HepG2 (cell line): ENCODE results near the gene CLDN5. TPM values are rescaled to one million over a fixed set of nuclear protein-coding genes. Genes with fewer than 3 reads are reported as not detected.
A peak's percentile ranks its signal among the peaks of the same experiment; 100 is the strongest.

Source experiments
- ARID3A ChIP-seq: IDR thresholded peaks from 2 replicates; pipeline ENCODE4 v1.6.1; 2012; ENCODE audit warnings: low read depth, low read length, improper control_type of control experiment
- FOXO4 ChIP-seq: sonication (generic); formaldehyde crosslinking; conservative IDR thresholded peaks from 2 replicates; pipeline ENCODE4 v1.8.1; 2023; ENCODE audit warnings: missing genetic modification reagents
- GATA4 ChIP-seq: sonication (generic); IDR thresholded peaks from 2 replicates; pipeline ENCODE4 v1.6.1; 2016; ENCODE audit warnings: antibody characterized with exemption, low read depth, borderline replicate concordance
- HHEX ChIP-seq: IDR thresholded peaks from 2 replicates; pipeline ENCODE4 v1.6.1; 2016; ENCODE audit warnings: control low read depth
- HNRNPLL ChIP-seq: fragments of 200-400 bp; formaldehyde crosslinking; IDR thresholded peaks from 2 replicates; pipeline ENCODE4 v1.6.1; 2017; ENCODE audit warnings: mild to moderate bottlenecking, low read depth, low read length; ENCODE audit not compliant: poor library complexity, severe bottlenecking
- JUND ChIP-seq: sonication (generic); formaldehyde crosslinking; IDR thresholded peaks from 2 replicates; pipeline ENCODE4 v1.8.0; 2022; ENCODE audit warnings: mild to moderate bottlenecking, missing genetic modification reagents
- MAFF ChIP-seq: IDR thresholded peaks from 2 replicates; pipeline ENCODE4 v1.6.1; 2011; ENCODE audit warnings: low read depth, low read length, improper control_type of control experiment
- TFDP1 ChIP-seq: IDR thresholded peaks from 2 replicates; pipeline ENCODE4 v1.6.1; 2016; ENCODE audit warnings: missing compliant biosample characterization, missing genetic modification reagents, borderline replicate concordance
- ZBTB1 ChIP-seq: sonication (generic); formaldehyde crosslinking; IDR thresholded peaks from 2 replicates; pipeline ENCODE4 v1.4.0; 2020; ENCODE audit warnings: missing genetic modification reagents, borderline replicate concordance
- ZNF10 ChIP-seq: sonication (generic); formaldehyde crosslinking; IDR thresholded peaks from 2 replicates; pipeline ENCODE4 v1.4.0; 2020; ENCODE audit warnings: mild to moderate bottlenecking, low read depth, missing genetic modification reagents, borderline replicate concordance
- ZNF101 ChIP-seq: sonication (generic); formaldehyde crosslinking; IDR thresholded peaks from 2 replicates; pipeline ENCODE4 v1.4.0; 2020; ENCODE audit warnings: mild to moderate bottlenecking, low read depth, missing genetic modification reagents, borderline replicate concordance
- ZNF138 ChIP-seq: sonication (generic); formaldehyde crosslinking; IDR thresholded peaks from 2 replicates; pipeline ENCODE4 v1.5.0; 2020; ENCODE audit warnings: mild to moderate bottlenecking, low read depth, missing genetic modification reagents
- ZNF280D ChIP-seq: sonication (generic); formaldehyde crosslinking; IDR thresholded peaks from 2 replicates; pipeline ENCODE4 v1.5.1; 2020; ENCODE audit warnings: mild to moderate bottlenecking, missing genetic modification reagents
- ZNF329 ChIP-seq: sonication (generic); formaldehyde crosslinking; IDR thresholded peaks from 2 replicates; pipeline ENCODE4 v1.9.0; 2021; ENCODE audit warnings: low read depth, mild to moderate bottlenecking, missing genetic modification reagents
- ZNF33B ChIP-seq: sonication (generic); formaldehyde crosslinking; IDR thresholded peaks from 2 replicates; pipeline ENCODE4 v1.5.1; 2020; ENCODE audit warnings: mild to moderate bottlenecking, missing genetic modification reagents
- ZNF414 ChIP-seq: sonication (generic); formaldehyde crosslinking; IDR thresholded peaks from 2 replicates; pipeline ENCODE4 v1.5.0; 2020; ENCODE audit warnings: missing genetic modification reagents
- ZNF607 ChIP-seq: sonication (generic); formaldehyde crosslinking; IDR thresholded peaks from 2 replicates; pipeline ENCODE4 v1.5.1; 2020; ENCODE audit warnings: missing genetic modification reagents, mild to moderate bottlenecking, borderline replicate concordance
- ZNF770 ChIP-seq: sonication (generic); formaldehyde crosslinking; IDR thresholded peaks from 2 replicates; pipeline ENCODE4 v1.5.0; 2020; ENCODE audit warnings: mild to moderate bottlenecking, missing genetic modification reagents
- polyA plus RNA-seq, 8 experiments: library from polyadenylated mRNA; depleted of rRNA in 3 of 8; stranded (reverse) in 7 of 8; unstranded in 1 of 8; fragments of >200 nt; fragmentation: Illumina TruSeq in 4 of 8; extraction: Trizol in 4 of 8; gene quantifications; 2 replicates each; pipeline versions ENCODE4 v1.2.1 to v1.2.3, GENCODE V29; 2011 to 2016; ENCODE audit warnings: low read depth in 4 of 8, missing spikeins in 1 of 8, mixed read lengths in 1 of 8; ENCODE audit not compliant: insufficient read depth in 1 of 8
- total RNA-seq, 5 experiments: library from RNA; depleted of rRNA; stranded (reverse); fragments of >200 nt; fragmentation: Illumina TruSeq; extraction: Trizol; gene quantifications; 2 replicates each; pipeline ENCODE4 v1.2.3, GENCODE V29; 2016; ENCODE audit warnings: low read depth in 1 of 5

CLDN5 gene
- total and polyA plus RNA-seq, 2 of the 13 experiments (the other 11 are each of a cell fraction or from before 2014, with no cell fraction given) = not detected

- TF ChIP-seq FOXO4 (CRISPR knock-in tag) (no peak), ZNF329 (CRISPR knock-in tag) (no peak), ZNF414 (CRISPR knock-in tag) (no peak), ZBTB1 (CRISPR knock-in tag) (no peak), ZNF607 (no peak), GATA4 (no peak), TFDP1 (CRISPR knock-in tag) (no peak), JUND (CRISPR knock-in tag) (no peak), ZNF33B (CRISPR knock-in tag) (no peak), ZNF138 (CRISPR knock-in tag) (no peak), HHEX (CRISPR knock-in tag) (no peak), ZNF101 (no peak), HNRNPLL (peak; percentile 84), ZNF770 (peak; percentile 17; the same call in 1 of the 2 replicates), ARID3A (no peak), MAFF (no peak), ZNF280D (CRISPR knock-in tag) (no peak), ZNF10 (CRISPR knock-in tag) (no peak)
These were observed 45.3 kb downstream of the CLDN5 start, which contains the start of gene UFD1 (continued) for GRCh38 chr22:19478901-19479354.
